ENCODE results near the gene MMP17. TPM values are rescaled to one million over a fixed set of nuclear protein-coding genes. Genes with fewer than 3 reads are reported as not detected.
A peak's percentile ranks its signal among the peaks of the same experiment; 100 is the strongest.

MMP17 gene
- total RNA-seq, 2 donors from 2014 or later: 2.1 to 3.2 TPM

GRCh38 chr12:131832321-131833231, 4.4 kb downstream of the MMP17 start:
- no peaks in the 10 kb centered on the region for H3K36me3 ChIP-seq
- H3K4me3 ChIP-seq: peak overlapping the region in 1 of 2 donors; percentile 56
- H3K27me3 ChIP-seq: peaks cover 4 to 14% of the 10 kb centered on the region in 2 donors
- no peak for TF ChIP-seq CTCF (IDR thresholded peaks at IDR 0.05)
- peaks cover 0 to 42% of the 10 kb centered on the region in 2 donors for H3K4me1 ChIP-seq
- no peaks in the 10 kb centered on the region for H3K9me3 ChIP-seq
- H3K27ac ChIP-seq: peak overlapping the region in 1 of 2 donors; percentile 23
- no peak for DNase-seq (ENCODE audit: low spot score)

- DNase-seq (ENCODE audit: low spot score): no peak
- peaks cover 4 to 8% of the 10 kb centered on the region in 2 donors for H3K27me3 ChIP-seq
- no peaks in the 10 kb centered on the region for H3K36me3 ChIP-seq
- H3K9me3 ChIP-seq: no peaks in the 10 kb centered on the region
- no peak overlapping the region for H3K27ac ChIP-seq
- H3K4me3 ChIP-seq: no peak overlapping the region
- peaks cover 0 to 36% of the 10 kb centered on the region in 2 donors for H3K4me1 ChIP-seq
- TF ChIP-seq CTCF (IDR thresholded peaks at IDR 0.05): no peak
These were observed 5.2 kb downstream of the MMP17 start for GRCh38 chr12:131833288-131833895.

GRCh38 chr12:131833896-131834641, 5.9 kb downstream of the MMP17 start:
- Histone ChIP-seq H3K9me3 (no peaks in the 10 kb centered on the region), H3K36me3 (no peaks in the 10 kb centered on the region), H3K4me1 (peaks cover 0 to 30% of the 10 kb centered on the region in 2 donors), H3K4me3 (no peak overlapping the region), H3K27me3 (peaks cover 4 to 8% of the 10 kb centered on the region in 2 donors), H3K27ac (no peak overlapping the region)
- no peak for DNase-seq (ENCODE audit: low spot score)
- no peak for TF ChIP-seq CTCF (IDR thresholded peaks at IDR 0.05)

GRCh38 chr12:131834798-131835615, 6.8 kb downstream of the MMP17 start:
- Histone ChIP-seq H3K27me3 (peaks cover 0 to 8% of the 10 kb centered on the region in 2 donors), H3K27ac (no peak overlapping the region), H3K4me3 (no peak overlapping the region), H3K36me3 (no peaks in the 10 kb centered on the region), H3K4me1 (peaks cover 0 to 21% of the 10 kb centered on the region in 2 donors), H3K9me3 (no peaks in the 10 kb centered on the region)
- no peak for TF ChIP-seq CTCF (IDR thresholded peaks at IDR 0.05)
- DNase-seq (ENCODE audit: low spot score): no peak

GRCh38 chr12:131835616-131836171, 7.5 kb downstream of the MMP17 start:
- TF ChIP-seq CTCF (IDR thresholded peaks at IDR 0.05): no peak

More at GRCh38 chr12:131835616-131836171, 7.5 kb downstream of the MMP17 start:
- no peak for DNase-seq (ENCODE audit: low spot score)
- H3K27me3 ChIP-seq: peaks cover 0 to 8% of the 10 kb centered on the region in 2 donors
- H3K27ac ChIP-seq: no peak overlapping the region
- H3K9me3 ChIP-seq: no peaks in the 10 kb centered on the region
- H3K4me1 ChIP-seq: peaks cover 0 to 14% of the 10 kb centered on the region in 2 donors
- no peaks in the 10 kb centered on the region for H3K36me3 ChIP-seq
- H3K4me3 ChIP-seq: no peak overlapping the region

Data from right atrium auricular region (tissue), 2 donors.